Endothelial cell of umbilical vein (primary cell): ENCODE data around the gene CHURC1.

Source experiments
- EZH2 ChIP-seq: IDR thresholded peaks from 2 replicates; pipeline ENCODE4 v1.6.1; 2012; ENCODE audit warnings: borderline replicate concordance, low read depth, mild to moderate bottlenecking, moderate library complexity, low read length, inconsistent platforms; ENCODE audit not compliant: severe bottlenecking
- FOS ChIP-seq: IDR thresholded peaks from 2 replicates; pipeline ENCODE4 v1.6.1; 2011; ENCODE audit warnings: mild to moderate bottlenecking, low read length, moderate library complexity, borderline replicate concordance; ENCODE audit not compliant: insufficient read depth
- JUN ChIP-seq: IDR thresholded peaks from 2 replicates; pipeline ENCODE4 v1.6.1; 2011; ENCODE audit warnings: borderline replicate concordance, low read depth; ENCODE audit not compliant: insufficient read length, insufficient read depth
- POLR2A ChIP-seq: IDR thresholded peaks from 2 replicates; pipeline ENCODE4 v1.6.1; 2012; ENCODE audit warnings: low read depth, mild to moderate bottlenecking, control low read depth, low read length
- POLR2AphosphoS5 ChIP-seq: IDR thresholded peaks from 2 replicates; pipeline ENCODE4 v1.6.1; 2012; ENCODE audit warnings: low read depth, mild to moderate bottlenecking, control low read depth, low read length, moderate library complexity; ENCODE audit not compliant: insufficient read depth
- TF ChIP-seq, protein P1 (sequence below), 2 donors: IDR thresholded peaks; 1 replicate in 1 of 2; 2 replicates in 1 of 2; pipeline ENCODE4 v1.5.1; 2011; ENCODE audit warnings: low read length in 2 of 2, mild to moderate bottlenecking in 2 of 2, moderate library complexity in 2 of 2, control low read depth in 1 of 2, inconsistent platforms in 1 of 2, low read depth in 1 of 2; ENCODE audit not compliant: insufficient read depth in 1 of 2; ENCODE audit errors: extremely low read depth in 1 of 2
- TF ChIP-seq, protein P2 (sequence below): IDR thresholded peaks from 2 replicates; pipeline ENCODE4 v1.6.1; 2011; ENCODE audit not compliant: insufficient read depth, insufficient read length

DNA sequence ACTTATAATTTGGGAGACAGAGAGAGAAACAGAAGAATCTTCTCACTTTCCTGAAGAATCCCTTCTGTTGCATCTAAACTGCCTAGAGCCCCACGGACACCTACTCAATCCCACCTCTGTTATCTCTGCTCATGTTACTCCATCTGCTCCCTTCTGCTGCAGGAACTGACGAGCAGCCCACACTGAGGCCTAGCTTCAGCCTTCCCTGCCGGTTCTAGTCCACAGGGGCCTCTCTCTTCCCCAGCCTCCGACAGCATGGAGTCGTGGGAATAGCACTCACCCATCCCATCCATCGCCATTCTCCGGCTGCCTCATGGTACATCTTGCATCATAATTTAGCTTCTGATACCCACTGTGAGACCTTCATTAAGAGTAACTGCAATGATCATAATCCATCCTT is 53.9 kb downstream of the CHURC1 start:
- TF ChIP-seq, protein P1, sequence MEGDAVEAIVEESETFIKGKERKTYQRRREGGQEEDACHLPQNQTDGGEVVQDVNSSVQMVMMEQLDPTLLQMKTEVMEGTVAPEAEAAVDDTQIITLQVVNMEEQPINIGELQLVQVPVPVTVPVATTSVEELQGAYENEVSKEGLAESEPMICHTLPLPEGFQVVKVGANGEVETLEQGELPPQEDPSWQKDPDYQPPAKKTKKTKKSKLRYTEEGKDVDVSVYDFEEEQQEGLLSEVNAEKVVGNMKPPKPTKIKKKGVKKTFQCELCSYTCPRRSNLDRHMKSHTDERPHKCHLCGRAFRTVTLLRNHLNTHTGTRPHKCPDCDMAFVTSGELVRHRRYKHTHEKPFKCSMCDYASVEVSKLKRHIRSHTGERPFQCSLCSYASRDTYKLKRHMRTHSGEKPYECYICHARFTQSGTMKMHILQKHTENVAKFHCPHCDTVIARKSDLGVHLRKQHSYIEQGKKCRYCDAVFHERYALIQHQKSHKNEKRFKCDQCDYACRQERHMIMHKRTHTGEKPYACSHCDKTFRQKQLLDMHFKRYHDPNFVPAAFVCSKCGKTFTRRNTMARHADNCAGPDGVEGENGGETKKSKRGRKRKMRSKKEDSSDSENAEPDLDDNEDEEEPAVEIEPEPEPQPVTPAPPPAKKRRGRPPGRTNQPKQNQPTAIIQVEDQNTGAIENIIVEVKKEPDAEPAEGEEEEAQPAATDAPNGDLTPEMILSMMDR (IDR thresholded peaks at IDR 0.05; ENCODE audit: extremely low read depth in 1 of 2, insufficient read depth in 1 of 2, low read depth in 1 of 2, low read length in 2 of 2) = no peak
- TF ChIP-seq POLR2A (no peak), JUN (no peak), EZH2 (no peak), POLR2AphosphoS5 (no peak), FOS (no peak)
- TF ChIP-seq, protein P2, sequence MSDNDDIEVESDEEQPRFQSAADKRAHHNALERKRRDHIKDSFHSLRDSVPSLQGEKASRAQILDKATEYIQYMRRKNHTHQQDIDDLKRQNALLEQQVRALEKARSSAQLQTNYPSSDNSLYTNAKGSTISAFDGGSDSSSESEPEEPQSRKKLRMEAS = no peak
